HS-27A (cell line): ENCODE measurements around the gene ARHGEF39.
"Not testable (repeated sequence)": the region's sequence is repeated elsewhere in the genome, so short reads cannot be mapped to it uniquely, and the experiment has no call there.

Source experiments
- DNase-seq: peaks from one replicate; pipeline ENCODE4 v3.0.0-alpha.2; 2012; ENCODE audit warnings: low read depth, missing footprints

ARHGEF39 gene

DNA sequence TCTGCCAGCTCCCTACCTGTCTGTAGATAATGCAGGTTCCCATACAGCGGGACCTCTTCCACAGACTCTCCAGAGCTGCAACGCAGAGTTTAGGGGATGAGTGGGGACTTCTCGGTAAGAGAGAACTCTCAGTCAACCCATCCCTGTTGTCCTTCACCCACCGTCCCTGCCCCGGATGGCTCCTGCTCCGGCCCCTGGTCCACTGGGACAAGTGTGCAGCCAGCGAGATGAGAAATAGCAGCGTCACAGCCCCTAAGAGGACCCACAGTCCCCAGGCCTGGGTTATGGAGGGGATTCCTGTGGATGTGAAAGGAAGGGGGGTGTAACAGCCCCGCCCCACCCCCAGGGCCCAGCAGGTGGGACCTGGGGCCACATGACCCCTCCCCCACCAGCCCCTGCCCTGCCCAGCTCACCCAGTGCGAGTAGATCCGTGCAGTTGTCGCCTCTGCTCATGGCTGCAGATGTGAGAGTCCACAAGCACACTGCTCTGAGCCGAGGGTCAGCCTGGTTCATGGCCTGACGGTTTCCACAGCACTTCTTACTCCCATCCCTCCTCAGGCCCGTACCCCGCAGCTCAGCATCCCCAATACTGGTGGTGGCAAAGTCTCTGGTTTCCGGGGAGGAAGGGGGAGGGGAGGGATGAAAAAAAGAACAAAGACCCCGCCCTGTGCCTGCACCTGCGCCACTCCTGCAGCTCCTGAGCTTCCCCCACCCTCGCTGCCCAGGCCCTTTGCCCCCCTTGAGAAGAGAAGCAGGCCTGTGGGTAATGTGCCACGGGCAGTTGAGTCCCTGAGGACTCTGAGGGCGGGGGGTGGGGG lies 14.4 kb downstream of the ARHGEF39 start, which contains the start of gene SIT1:
TSS of gene SIT1 (minus strand) at position 591 of the 818 bp plus-strand sequence. CDS start at position 513, 78 bp downstream.
- no peak for DNase-seq

DNA sequence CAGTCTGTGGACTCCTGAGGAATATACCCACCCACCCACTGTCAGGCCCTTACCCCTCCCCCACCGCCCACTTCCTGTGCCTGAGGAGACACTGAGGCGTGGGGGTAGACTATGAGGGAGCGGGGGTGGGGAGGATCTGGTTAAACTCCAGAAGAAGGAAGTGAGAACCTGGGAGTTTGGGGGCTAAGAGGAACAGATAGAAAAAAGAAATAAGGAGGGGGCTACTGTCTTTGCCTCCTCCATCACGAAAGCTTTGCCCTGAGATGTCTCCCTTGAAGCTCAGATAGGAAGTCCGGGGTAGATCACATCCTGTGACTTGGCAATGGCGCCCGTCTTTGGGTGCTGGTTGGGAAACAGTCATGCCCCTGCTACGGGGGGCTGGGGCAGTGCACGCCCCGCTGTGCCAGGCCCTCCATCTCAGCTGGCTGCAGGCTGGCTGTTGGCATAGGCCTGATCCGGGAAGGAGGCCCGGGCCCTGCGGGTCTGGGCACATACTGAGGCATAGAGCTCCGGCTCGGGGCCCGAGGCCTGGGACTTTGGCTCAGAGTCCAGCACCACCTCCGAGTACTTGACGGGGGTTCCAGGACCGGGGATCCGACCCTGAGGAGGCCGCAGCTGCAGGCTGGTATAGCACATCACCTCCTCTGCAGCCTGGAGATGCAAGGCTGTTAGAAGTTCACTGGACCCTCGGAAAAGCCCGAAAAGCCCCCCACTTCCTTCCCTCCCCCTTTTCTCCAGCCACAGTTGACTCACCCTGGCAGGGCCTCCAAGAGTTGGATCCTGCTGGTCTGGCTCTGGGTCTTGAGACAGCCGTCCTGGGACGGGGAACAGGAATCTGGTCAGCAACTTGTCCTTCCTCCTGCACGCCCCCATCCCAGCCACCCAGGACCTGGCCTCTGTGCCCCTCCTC lies 15.3 kb downstream of the ARHGEF39 start:
- DNase-seq, result no peak

DNA sequence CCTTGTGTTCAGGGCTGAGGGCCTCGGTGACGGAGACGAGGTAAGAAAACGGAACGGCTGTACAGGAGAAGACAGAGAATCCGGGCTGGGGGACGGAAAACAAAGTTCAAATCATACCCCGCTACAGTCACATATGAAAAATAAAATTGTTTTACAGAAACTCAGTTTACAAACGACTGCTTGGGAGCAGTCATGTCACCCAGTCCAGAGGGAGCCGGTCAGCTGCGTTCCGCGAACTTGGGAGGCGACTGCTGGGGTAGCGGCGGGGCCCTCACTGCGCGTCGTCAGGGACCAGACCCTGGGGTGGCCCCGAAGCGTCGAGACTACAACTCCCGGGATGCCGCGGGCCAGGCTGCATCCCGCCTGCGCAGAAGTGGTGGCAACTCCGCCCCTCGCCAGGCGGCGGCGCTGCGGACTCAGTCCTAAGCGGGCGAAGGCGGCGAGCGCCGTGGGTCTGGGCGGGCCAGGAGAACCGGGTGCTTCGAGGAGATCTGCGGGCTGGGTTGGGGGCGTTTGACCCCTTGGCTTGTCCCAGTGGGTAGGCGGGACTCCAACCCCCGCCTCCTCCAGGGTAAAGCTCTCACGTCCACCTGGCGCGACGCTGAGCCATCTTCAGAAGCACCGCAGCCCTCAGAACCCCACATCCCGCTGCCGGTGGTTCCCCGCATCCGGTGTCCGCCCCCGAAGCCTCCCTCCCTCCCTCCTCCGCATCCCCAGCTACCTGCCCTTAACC lies 18.3 kb downstream of the ARHGEF39 start:
- DNase-seq, result peak; percentile 83

DNA sequence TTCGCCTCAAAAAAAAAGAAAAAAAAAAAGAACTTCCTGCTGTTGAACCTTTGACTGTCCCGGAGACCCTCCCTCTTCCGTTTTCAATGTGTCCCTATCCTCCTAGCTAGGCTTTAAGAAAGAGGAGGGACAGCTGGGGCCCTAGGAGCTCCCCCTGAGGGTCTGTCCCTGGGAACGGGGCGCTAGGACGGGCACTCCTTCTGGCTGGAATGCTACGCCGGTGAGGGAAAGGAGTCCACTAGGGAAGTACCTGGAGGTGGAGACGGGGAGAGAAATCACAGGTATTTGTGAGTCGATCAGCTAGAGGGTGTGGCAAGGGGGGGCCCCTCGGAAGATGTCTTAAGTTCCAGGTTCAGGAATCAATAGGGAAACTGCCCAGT lies 18.9 kb downstream of the ARHGEF39 start:
- no peak for DNase-seq

DNA sequence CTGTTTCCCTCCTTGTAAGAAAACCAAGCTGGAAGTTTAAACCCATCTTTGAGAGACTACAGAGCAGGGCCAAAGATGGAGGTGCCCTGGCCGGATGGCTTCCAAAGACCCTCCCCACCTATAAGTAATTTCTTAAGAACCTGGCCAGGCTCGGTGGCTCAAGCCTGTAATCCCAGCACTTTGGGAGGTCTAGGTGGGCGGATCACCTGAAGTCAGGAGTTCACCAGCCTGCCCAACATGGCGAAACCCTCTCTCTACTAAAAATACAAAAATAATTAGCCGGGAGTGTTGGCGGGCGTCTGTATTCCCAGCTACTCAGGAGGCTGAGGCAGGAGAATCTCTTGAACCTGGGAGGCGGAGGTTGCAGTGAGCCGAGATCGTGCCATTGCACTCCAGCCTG lies 19.3 kb downstream of the ARHGEF39 start:
- not testable (repeated sequence) for DNase-seq

DNA sequence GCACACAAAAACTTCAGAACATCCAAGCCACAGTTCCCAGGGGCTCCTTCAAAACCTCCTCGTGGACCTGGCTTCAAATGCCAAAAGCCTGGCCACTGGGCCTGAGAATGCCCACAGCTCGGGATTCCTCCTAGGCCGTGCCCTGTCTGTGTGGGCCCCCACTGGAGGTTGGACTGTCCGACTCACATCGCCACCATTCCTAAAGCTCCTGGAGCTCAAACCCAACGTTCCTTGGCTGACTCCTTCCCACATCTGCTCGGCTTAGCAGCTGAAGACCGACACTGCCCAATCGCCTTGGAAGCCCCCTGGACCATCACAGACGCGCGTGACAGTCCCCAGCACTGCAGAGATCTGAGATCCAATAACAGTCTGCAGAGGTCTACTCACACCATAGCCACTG lies 21.9 kb downstream of the ARHGEF39 start:
- no peak for DNase-seq

DNA sequence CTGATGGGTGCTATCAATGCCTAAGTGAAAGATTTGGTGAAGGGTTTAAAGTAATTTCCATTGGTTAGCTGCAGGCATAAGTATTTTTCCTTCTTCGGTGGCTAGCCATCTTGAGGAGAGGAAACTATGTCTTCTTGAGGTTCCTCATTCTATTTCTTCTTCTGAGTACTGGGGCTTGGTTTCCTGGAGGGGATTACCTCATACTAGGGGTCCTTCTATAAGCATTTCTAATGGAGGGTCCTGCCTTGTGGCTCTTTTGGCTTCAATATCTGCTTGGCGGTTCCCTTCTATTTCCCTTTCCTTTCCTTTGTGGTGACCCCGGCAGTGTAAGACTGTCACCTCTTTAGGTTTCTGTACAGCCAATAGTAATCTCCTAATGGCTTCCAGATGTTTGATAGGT lies 23.5 kb downstream of the ARHGEF39 start:
- not testable (repeated sequence) for DNase-seq

DNA sequence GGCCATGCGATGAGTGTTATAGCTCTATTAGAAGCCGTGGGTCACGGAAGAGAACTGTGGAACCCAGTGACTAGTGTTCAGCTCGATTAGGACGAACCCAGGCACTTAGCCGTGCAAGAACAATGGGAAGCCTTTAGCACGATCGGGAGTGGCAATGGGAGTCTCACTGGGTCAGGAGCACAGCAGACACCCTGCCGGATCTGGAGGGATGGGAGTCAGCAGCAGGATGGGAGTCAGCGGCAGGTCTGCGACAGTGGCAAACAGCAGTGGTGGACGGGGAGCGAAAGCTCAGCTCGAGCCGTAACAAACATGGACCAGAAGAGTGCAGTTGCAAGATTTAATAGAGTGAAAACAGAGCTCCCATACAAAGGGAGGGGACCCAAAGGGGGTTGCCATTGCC lies 24.6 kb downstream of the ARHGEF39 start:
- not testable (repeated sequence) for DNase-seq

DNA sequence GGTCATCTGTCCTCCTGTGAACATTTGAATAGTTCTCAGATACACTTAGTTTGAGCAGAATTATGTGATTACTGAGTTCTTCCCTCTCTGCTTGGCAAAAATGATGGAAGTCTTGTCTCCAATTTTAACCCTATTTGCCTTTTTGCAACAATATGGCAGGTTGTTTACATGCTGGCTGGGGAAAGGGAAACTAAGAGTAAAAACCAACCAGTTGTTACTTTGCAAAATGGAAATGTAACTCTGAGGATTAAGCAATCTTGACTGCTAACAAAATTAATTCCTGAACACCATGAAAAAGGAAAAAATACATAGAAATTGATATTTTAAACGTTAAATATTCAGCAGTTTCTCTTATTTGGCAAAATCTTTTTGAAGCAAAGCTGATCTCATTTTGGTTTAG lies 25.4 kb downstream of the ARHGEF39 start:
- DNase-seq, result no peak

DNA sequence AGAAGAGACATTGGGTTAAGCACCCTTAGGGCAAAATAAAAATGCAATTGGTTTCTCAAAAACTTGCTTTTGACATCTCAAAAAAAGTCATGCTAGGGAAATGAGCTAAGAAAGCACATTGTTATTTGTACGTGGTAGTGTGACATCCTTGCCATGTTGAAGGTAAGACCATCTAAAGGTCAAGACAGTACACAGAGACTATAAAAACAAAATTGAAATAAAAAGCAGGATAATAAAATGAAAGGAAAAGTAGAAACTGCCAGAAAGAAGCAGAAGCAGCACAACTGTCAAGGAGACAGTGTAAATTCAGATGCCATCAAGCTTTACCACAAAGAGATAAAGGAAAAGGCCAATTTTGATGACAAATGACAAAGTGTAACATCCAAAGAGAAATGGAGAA lies 25.8 kb downstream of the ARHGEF39 start:
- not testable (repeated sequence) for DNase-seq

DNA sequence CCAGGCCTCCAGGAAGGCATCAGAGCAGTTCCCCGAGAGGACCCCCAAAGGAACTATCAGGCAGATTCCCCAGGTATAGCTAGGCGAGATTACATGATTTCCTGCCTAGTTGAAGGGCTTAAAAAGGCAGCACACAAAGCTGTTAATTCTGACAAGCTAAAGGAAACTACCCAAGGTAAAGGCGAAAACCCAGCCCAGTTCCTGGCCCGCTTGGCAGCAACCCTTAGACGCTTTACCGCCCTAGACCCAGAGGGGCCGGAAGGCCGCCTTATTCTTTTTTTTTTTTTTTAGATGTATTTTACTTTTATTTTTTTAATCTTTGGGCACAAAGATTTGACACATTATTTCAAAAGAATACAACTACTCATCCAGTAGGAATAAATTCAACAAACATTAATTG lies 26.2 kb downstream of the ARHGEF39 start:
- not testable (repeated sequence) for DNase-seq

DNA sequence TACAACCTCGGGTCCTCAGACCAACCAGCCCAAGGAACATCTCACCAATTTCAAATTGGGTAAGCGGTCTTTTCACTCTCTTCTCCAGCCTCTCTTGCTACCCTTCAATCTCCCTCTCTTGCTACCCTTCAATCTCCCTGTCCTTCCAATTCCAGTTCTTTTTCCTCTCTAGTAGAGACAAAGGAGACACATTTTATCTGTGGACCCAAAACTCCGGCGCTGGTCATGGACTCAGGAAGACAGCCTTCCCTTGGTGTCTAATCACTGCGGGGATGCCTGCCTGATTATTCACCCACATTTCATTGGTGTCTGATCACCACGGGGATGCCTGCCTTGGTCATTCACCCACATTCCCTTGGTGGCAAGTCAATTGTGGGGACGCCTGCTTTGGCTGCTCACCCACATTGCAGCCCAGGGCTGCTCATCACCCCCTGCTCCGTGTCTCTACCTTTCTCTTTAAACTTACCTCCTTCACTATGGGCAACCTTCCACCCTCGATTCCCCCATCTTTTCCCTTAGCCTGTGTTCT lies 27.5 kb downstream of the ARHGEF39 start:
- DNase-seq, result not testable (repeated sequence)

DNA sequence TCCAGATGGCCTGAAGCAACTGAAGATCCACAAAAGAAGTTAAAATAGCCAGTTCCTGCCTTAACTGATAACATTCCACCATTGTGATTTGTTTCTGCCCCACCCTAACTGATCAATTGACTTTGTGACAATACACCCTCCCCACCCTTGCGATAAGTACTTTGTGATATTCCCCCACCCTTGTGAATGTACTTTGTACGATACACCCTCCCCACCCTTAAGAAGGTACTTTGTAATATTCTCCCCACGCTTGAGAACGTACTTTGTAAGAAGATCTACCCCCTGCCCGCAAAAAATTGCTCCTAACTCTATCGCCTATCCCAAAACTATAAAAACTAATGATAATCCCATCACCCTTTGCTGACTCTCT lies 28.1 kb downstream of the ARHGEF39 start:
- DNase-seq, result not testable (repeated sequence)

DNA sequence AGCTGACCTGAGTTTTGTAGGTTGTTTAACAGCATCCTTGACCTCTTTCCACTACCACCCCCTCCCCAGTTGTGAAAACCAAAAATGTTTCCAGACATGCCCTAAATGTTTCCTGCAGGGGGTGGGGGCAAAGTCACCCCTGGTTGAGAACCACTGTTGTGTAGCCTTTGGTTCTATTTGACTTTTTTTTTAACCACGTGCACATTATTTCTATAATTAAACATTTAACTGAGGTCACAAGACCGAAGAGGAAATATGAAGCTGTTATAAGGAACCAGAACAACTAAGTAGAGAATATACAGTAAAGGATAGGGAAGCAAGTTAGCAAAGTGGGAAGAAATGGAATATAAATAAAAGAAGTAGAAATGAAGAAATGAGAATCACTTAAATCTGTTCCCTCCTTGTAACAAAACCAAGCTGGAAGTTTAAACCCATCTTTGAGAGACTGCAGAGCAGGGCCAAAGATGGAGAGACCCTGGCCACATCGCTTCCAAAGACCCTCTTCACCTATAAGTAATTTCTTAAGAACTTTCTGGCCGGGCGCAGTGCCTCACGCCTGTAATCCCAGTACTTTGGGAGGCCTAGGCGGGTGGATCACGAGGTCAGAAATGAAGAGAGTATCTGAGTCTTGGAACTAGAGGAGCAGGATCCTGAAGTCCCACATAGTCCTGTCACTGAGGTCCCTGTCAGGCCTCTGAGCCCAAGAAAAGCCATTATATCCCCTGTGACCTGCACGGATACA lies 28.7 kb downstream of the ARHGEF39 start:
- DNase-seq, result no peak

DNA sequence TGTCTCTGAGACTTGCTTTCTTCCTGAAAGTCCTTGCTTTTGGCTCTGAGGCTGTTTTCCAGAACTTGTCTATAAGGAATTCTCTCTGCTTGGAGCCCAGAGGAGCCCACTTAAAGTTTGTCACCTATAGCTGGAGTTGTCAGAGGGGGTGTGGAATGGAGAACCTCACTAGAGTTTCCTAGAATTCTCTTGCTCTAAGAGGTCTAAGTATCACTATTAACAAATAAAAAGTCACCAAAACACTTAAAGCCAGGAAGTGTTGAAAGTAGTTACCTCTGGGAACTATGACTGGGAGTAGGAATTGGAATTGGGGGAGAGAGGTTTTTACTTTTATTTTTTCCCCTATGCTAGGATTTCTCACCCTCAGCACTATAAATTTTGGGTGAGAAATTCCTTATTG lies 29.3 kb downstream of the ARHGEF39 start:
- DNase-seq, result no peak

DNA sequence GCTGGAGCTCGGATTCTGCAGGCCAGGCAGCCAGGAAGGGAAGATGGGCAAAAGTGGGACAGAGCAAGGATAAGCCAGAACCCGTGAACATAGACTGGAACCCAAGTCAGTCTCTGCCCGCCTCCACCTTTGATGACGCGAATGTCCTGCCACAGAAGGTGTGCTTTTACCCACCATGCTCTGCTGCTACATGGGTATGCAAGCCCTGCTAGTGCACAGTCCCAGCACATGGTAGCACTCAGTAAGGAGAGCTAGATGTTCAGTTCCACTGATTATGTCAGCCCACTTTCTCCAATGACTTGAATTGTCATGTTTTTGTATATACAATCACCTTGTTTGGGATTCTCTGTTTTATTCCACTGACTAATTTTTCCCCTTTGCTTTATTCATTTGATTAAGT lies 35.4 kb downstream of the ARHGEF39 start:
- DNase-seq, result no peak

DNA sequence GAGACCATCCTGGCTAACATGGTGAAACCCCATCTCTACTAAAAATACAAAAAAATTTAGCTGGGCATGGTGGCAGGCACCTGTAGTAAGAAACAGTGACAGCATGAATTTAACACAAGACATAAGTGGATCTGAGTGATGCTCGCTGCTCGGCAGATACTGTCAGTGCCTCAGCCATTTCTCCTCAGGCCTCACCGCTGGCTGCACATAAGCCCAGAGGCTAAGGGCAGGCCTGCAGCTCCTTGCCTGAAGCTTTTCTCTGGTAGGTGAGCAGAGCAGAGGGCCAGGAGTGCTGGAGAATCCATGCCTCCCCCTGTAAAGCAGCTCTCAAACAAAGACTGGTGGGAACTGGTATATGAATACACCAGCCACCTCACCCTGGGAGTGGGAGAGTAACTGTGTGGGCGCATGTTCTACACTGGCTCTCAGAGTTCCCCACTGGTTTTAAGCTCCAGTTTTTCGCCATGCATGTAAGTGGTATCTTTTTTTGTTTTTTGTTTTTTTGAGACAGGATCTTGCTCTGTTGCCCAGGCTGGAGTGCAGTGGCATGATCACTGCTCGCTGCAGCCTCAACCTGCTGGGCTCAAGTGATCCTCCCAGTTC lies 36.5 kb downstream of the ARHGEF39 start:
- no peak for DNase-seq

DNA sequence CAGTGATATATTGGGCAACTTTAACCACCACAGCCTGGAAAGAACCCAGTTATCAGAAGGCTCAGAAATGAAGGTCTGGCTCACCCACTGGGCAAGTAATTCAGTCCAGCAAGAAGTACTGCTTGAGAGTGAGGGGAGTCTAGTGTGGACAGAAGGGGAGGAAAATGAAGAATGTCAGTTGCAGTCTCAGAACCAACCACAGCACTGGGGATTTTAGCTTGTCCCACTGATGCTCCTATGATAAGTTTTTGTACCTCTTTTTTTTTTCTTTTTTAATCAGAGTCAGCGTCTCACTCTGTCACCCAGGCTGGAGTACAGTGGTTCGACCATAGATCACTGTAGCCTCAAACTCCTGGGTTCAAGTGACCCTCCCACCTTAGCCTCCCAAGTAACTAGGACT lies 37.4 kb downstream of the ARHGEF39 start:
- DNase-seq, result no peak

DNA sequence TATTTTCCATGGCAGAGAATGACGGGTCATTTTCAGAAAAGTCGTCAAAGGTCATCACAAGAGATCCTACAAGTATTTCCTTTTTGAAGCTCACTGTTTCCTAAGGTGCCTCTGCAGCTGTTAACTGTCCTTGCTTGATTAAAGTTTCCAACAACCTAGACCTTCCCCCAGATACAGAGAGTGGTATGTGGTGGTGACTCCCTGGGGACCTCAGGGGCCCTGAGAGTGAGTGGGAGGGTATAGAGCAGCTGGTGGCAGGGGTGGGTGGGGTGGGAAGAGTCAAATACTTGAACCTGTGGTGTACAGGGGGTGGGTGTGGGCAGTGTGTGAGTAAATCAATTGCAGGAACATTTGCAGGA lies 45.2 kb downstream of the ARHGEF39 start:
- no peak for DNase-seq

DNA sequence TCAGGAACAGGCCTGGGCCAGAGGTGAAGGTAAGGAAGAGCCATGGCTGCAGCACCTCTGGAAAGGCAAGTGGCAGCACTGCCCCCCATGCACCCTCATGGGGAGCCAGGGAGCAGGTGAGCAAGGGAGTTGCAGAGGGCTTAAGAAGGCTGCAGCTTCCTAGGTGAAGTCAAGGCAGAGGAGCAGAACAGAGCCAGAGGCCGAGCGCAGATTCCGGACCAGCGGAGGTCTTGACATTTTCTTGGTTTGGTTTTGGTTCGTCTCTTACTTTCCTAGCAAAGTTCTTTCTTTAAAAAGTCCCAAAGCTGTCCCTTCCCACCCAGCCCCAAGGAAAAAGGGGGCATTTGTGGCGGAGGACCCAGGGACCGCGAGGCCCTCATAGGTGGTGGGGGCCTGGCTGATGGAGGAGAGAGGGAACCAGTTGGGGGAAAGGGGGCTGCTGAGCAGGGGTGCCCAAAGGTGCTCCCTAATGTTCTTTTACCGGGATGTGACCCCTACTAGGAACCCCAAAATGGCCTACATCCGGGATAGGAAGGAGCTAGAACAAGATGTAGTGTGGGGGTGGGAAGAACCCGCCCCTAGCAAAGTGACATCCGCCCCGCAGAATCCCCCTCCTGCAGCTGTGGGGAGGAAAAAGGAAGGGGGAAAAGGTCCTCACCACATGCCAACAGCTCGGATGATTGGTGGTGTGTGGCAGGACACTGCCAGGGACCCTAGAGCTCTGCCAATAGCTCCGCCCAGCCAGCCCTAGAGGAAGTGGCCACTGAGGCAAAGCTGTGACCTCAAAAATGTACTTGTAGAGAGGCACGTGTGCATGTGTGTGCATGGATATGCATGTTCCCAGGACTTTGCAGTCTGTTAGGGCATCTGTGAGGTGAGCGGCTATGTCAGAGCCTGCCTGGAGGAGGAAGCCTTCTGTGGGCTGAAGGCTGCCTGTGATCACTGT lies 45.9 kb downstream of the ARHGEF39 start:
- no peak for DNase-seq
